GM12892 (cell line): ENCODE results near the gene CCL11.

Source experiments
- POLR2A ChIP-seq: IDR thresholded peaks from 2 replicates; pipeline ENCODE4 v1.6.1; 2011; ENCODE audit warnings: low read depth, low read length, control low read depth
- TAF1 ChIP-seq: IDR thresholded peaks from 2 replicates; pipeline ENCODE4 v1.6.1; 2011; ENCODE audit warnings: low read depth, mild to moderate bottlenecking, control low read depth, low read length, borderline replicate concordance

DNA sequence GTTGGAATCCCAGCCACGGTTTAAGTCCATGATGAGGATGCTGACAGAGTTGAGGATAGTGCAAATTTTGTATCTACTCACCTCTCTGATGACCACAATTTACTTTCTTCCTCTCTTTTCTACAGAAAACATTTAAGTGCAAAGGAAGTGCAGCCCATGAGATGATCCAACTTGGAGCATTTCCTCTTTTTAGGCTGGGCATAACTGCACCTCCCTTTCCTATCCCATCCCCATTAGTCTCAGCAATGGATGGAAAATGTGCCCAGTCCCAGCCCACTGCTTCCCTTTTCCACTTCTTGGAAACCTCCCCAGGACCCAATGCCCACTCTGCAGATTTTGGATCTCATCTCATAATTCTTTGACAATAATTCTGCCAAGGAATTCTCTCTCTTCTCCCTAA lies 17.1 kb downstream of the CCL11 start:
- TF ChIP-seq TAF1 (no peak), POLR2A (no peak)
